ENCODE measurements around the gene MLKL.

DNA sequence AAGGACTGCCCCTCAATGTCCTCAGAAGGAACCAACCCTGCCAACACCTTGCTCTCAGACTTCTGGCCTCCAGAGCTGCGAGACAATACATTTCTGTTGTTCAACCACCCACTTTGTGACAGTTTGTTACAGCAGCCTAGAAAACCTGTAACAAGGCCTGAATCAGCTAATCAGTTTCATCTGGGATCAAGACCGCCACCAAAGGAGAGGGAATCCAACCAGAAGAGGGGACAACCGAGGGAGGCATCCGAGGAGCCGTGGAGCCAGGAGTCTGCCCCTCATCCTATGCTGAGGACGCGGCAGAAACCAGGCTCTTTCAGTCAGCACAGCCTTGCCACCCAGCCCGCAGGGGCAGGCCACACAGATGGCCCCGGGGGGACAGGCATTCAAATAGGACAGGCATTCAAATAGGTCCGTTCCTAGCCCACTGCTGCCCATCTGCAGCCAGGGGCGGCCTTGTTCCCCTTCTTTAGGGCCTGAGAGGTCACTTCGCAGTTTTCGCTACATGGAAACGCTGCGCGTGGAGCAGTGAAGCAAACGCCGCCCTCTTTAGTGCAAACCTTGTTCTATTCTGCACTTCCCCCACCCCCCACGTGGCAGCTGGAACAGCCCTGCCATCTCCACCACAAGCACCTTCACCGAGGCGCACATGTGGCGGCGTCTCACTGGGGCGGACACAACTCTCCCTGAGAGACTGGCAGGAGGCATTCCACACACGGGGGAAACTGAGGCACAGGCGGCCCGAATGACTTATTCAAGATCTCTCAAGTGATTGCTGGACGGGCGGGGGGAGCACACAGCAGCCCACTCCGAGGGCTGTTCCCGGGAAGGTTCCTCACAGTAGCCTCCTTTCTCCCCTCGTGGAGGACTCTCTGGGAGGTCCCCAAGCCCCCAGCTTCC lies 47.3 kb upstream of the MLKL start:
- TF ChIP-seq POLR2A (IDR thresholded peaks at IDR 0.05; ENCODE audit: low read depth, low read length): no peak
- TF ChIP-seq, protein P1, sequence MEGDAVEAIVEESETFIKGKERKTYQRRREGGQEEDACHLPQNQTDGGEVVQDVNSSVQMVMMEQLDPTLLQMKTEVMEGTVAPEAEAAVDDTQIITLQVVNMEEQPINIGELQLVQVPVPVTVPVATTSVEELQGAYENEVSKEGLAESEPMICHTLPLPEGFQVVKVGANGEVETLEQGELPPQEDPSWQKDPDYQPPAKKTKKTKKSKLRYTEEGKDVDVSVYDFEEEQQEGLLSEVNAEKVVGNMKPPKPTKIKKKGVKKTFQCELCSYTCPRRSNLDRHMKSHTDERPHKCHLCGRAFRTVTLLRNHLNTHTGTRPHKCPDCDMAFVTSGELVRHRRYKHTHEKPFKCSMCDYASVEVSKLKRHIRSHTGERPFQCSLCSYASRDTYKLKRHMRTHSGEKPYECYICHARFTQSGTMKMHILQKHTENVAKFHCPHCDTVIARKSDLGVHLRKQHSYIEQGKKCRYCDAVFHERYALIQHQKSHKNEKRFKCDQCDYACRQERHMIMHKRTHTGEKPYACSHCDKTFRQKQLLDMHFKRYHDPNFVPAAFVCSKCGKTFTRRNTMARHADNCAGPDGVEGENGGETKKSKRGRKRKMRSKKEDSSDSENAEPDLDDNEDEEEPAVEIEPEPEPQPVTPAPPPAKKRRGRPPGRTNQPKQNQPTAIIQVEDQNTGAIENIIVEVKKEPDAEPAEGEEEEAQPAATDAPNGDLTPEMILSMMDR (IDR thresholded peaks at IDR 0.05; ENCODE audit: extremely low read depth in 1 of 2, insufficient read depth in 1 of 2, low read depth in 1 of 2, low read length in 2 of 2): no peak
- no peak for TF ChIP-seq POLR2AphosphoS5 (IDR thresholded peaks at IDR 0.05; ENCODE audit: insufficient read depth, low read depth, low read length)
- TF ChIP-seq, protein P2, sequence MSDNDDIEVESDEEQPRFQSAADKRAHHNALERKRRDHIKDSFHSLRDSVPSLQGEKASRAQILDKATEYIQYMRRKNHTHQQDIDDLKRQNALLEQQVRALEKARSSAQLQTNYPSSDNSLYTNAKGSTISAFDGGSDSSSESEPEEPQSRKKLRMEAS (IDR thresholded peaks at IDR 0.05; ENCODE audit: insufficient read depth, insufficient read length): no peak
- TF ChIP-seq MYC (IDR thresholded peaks at IDR 0.05; ENCODE audit: low read depth, low read length): no peak
